HG02852 (cell line): Measurements from ENCODE around the gene TOGARAM2.
"Not testable (repeated sequence)": the region's sequence is repeated elsewhere in the genome, so short reads cannot be mapped to it uniquely, and the experiment has no call there.

Experiments
- ATAC-seq: cut with Tn5 transposase; IDR thresholded peaks from one replicate; pipeline ENCODE4 v1.9.1; 2021; ENCODE audit warnings: mild to moderate bottlenecking, moderate library complexity; ENCODE audit not compliant: unreplicated experiment

TOGARAM2 gene

DNA sequence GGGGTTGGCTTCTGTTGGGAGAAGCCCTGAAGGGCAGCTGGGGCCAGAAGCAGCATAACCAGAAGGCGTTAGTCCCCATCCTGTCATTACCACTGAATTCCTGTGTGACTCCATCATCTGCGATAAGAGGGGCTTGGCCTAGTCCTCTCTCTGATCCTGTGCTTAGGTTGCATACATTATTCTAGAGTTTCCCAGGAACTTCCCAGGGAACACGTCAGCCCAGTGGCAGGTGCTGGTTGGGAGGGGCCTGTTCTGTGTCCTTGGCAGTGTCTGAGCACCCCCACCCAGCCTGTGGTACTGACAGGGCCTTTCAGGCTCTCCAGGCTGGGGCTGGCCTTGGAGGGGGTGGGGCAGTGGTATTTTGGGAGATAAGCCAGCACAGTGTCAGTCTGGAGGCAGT is 4.5 kb upstream of the TOGARAM2 start:
- no peak for ATAC-seq

DNA sequence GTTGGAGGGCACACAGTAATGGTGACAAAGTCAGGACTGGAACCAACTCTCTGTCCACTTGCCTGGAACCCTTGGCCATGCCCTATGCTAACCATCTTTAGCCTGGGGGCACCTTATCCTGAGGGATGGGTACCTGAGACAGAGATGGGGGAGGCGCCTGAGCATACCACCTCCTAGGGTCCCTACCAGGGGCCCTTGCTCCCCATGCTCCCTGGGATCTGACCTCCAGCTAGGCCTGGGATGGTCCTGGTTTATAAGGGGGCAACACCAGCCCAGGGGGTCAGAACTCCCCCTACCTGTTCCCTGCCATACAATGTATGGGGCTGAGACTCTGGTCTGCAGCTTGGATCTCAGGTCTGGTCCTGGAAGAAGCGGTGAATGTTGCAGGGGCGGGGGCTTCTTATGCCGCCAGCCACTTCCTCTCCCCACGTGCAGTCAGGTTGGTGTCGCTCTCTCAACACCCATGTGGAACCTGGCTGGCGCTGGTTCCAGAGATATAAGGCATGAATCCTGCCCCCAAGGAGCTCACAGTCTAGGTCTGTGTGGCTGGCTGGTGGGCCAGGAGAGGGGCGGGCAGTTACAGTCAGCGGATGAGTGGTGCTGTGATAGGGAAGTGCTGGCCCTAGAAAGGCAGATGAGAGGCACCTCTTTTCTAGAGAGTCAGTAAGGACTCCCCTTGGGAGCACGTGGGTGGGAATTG is 3.8 kb upstream of the TOGARAM2 start:
- no peak for ATAC-seq

DNA sequence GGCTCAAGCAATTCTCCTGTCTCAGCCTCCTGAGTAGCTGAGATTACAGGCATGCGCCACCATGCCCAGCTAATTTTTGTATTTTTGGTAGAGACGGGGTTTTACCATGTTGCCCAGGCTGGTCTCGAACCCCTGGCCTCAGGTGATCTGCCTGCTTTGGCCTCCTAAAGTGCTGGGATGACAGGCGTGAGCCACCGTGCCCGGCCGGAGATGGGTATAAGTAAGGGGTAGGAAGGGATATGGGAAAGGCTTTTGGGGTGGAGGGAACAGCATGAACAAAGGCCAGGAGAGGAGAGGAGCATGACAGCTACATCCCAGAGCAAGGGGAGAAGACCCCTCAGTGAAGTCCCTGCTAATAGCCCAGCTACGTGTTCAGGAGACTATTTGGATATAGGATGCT is 3.1 kb upstream of the TOGARAM2 start:
- ATAC-seq = not testable (repeated sequence)

DNA sequence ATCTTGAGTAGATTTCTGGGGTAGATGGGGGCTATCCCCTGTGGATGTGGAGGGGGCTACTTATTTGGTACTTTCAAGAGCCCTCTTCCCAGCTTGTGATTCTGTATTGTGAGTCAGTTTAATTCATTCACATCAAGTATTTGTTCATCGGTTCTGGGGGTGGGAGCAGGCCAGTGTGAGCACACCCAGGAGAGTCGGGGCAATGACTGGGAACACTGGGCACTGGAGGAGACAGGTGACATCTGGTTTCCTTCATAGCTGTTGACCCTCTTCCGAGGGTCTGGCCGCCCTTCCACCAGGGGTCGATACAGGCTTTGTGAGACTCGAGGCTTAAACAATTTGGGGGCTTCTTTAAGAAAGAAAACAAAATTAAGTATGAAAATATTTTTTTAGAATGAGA is 2.5 kb upstream of the TOGARAM2 start:
- no peak for ATAC-seq

DNA sequence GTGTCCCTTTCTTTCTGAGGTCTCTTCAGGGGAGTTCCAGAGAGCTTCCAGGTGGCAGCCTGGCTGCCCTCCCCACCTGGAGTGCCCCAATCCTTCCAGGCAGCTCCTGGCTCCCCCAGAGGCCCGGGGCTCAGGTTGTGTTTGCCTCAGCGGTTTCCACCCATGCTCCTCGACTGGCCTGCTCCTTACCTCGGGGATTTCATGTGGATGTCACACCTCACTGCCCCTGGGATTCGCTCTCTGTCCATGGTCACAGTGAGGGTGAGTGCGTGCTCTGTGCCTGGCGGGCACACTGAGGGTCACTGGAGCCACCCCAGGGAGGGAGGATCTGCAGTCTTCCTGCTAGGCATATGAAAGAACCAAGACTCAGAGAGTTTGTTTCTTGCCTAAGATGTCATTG is 2.1 kb upstream of the TOGARAM2 start:
- no peak for ATAC-seq

DNA sequence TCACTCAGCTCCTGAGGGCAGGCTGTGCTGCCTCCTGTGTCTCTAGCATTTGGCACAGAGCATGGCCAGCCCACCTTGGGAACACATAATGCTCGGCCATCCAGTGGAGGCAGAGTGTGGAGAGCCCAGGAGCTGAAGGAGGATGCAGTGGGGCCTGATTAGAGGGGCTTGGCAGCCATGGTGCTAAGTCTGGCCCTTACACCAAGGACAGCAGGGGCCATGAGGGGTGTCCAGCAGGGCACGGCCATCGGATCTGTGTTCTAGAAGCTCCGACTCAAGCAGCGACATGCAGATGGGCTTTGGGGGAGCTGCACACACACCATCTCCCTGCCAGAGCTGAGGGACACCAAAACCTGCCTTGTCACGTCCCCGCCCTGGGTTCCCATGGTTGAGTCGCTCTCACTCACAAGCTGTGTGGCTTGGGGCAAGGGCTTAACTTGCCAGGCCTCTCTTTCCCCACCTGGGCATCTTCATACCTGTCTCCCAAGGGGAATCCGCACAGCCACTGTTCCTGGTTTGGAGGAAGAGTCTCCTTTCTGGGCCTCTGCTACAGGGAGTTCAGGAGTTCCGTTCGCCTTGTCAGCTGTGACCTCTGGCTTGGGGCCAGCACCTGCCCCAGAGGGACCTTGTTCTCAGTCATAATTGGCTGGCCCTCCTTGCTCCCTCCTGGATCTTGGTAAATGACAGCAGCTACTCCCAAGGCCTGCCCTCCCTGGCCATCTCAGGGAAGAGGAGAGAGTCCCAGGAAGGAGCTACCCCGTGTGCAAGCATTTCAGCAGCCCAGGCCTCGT is 1.3 kb upstream of the TOGARAM2 start:
- no peak for ATAC-seq

DNA sequence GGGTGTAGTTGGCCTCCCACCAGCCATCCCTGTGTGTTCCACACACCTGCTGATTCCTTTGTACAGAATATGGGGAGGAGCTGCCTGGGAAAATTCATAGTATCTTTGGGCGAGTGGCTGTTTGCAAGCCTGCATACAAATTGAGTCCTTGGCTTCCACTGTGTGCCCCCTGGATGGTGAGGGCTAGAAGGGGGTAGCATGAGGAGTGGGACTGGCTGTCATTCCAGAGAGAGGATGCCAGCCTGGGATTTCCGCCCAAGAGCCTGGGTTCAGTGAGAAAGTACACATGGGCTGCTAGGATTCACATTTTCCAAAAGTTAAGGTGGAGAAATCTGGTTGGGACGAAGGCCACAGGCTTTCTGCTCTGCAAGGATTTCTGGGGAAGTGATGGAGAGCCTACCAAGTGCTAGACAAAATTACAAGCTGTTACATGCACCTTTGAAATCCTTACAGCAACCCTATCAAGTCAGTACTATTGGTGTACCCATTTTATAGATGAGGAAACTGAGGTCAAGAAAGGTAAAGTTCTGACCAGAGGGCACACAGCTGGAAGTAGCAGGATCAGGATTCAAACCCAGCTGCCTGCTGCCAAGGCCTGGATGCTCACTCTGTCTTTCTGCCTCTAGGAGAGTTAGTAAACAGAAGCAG is 606 bp upstream of the TOGARAM2 start:
- ATAC-seq = no peak

DNA sequence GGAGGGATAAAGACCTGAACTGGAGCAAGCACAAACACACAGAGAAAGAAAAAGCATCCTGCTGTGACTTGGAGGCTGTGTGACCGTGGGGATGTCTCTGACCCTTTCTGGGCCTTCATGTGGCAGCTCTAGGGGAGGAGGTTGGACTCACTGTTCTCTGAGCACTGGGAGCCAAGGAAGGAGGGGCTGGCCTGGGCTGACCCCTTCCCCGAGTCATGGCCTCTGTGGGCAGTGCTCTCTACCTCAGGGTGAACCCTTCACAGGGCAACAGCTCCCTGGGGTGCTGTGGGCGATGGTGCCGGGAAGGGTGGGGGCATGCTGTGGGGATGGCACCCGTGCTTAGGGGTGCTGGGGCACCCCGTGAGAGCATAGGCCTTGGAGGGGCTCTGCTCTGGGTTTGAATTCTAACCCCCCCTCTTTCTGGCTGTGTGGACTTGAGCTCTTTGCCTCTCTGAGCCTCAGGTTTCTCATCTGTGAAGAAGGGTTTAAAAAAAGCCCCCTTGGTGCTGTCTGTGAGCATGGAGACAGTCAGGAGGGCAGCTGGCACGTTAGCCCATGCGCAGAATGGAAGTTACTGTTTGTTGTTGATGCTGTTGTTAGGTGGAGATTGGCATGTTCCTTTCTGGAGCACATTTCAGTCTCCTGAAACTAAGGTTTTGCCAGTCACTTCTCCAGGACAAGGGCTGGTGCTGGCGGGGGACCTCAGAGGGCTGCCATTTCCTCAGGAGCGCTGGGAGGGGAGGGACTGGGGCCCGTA is 700 bp downstream of the TOGARAM2 start:
- ATAC-seq = no peak

DNA sequence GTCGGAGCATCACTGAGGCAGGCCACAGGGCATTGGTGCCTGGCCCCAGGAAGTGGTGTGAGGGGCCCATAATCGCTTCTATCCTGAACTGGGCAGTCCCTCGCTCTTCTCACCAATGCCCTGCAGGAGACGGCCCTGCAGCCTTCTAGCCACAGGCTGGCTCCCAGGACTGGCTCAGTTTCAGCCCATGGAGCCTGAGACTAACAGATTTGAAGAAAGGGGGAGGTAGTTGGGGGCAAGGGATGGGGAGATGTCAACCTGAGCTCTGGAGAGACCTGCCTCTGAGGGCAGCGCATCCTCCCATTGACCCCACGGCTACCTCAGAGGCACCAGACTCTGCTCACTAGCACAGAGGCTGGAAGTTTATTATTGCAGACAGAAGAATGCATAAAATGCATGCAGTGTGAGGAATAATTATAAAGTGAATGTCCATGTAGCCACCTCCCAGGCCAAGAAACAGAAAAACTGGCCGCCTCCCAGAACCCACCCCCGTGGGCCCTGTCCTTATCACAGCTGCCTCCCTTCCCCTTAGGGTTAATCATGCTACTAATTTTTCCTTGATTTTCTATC is 1.4 kb downstream of the TOGARAM2 start:
- no peak for ATAC-seq

DNA sequence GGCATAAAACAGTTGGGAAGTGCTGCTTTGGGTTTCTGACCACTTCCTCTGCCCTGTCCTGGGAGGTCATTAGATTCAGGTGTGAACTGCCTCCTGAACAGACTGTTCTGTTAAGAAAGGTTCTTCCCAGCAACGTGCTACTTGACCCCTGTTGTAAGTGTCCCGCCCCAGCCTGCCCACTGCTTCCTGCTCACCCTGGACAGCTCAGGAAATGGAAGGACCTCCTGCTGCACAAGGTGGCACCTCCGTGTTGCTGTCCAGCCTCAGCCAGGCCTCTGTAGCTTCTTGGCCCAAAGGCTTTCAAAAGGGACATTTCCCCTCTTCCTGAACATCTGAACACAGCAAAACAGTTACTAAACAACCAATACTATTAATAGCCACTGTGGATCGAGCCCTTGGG is 5.3 kb downstream of the TOGARAM2 start:
- no peak for ATAC-seq

DNA sequence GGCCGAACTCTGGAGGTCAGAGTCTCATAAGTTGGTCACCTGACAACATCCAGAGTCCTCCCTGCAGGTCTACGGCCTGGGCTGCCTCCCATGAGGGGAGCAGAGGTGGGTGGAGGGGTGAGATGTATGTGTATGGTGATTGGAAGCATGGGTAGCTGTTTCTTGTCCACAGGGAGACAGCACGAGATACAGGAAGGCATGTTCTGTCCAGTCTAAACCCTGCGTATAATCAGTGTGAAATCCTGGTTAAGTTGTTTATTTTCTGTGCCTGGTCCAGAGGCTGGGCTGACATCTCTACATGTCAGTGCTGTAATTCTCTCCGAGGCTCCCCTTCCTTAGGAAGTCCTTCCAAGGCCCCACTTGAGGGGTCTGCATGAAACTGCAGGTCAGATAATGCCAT is 8.9 kb downstream of the TOGARAM2 start:
- ATAC-seq = no peak

DNA sequence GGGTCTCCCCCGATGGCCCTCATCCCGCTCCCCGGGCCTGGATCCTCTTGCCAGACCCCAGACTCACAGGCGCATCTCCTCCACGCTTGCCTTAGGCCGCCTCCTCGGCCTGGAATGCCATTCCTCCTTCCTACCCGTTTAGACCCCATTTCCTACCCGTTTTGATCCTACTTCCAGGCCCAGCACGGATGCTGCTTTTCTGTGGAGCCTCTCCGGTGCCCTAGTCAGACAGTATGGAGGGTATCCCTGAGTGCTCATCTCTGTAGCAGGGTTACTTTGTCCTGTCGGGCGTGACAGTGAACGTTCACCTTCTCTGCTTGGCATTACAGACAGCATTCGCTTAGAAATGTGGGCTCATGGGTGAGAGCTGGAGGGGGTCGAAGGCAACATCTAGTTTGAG is 9.3 kb downstream of the TOGARAM2 start:
- ATAC-seq = no peak

DNA sequence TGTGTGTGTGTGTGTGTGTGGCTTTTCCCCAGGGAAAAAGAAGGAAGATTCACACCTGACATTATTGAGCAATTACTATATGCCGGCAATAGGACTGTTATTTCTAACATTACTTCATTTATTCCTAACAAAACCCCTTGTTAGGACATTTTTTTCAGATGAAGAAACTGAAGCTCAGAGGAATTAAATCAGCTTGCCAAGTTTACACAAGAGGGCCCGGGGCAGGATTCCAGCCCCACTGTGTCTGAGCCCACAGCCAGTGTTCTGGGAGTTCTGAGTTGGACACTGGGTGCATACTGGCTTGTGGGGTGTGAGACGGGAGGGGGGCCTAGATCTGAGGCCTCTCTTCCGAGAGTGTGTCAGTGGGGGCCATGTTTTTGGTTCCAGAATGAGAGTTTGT is 9.9 kb downstream of the TOGARAM2 start:
- no peak for ATAC-seq

DNA sequence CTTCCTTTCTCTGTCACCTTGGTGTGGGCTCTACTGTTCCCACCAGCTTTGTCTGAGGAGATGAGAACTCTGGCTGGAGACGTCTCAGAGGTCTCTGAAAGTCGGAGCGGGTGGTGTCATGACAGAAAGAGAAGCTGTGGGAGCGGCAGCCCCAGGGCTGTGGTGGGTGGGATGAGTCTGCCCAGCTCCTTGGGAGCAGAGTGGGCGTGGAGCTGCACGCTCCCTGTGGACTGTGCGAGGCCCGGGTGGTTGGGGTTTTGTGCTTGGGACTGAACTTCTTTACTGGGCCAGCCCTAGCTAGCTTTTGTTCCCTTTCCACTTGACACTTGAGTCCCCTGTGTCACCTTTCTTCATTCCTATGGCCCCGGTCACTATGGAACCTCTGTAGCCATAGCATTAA is 10.4 kb downstream of the TOGARAM2 start:
- ATAC-seq = no peak

DNA sequence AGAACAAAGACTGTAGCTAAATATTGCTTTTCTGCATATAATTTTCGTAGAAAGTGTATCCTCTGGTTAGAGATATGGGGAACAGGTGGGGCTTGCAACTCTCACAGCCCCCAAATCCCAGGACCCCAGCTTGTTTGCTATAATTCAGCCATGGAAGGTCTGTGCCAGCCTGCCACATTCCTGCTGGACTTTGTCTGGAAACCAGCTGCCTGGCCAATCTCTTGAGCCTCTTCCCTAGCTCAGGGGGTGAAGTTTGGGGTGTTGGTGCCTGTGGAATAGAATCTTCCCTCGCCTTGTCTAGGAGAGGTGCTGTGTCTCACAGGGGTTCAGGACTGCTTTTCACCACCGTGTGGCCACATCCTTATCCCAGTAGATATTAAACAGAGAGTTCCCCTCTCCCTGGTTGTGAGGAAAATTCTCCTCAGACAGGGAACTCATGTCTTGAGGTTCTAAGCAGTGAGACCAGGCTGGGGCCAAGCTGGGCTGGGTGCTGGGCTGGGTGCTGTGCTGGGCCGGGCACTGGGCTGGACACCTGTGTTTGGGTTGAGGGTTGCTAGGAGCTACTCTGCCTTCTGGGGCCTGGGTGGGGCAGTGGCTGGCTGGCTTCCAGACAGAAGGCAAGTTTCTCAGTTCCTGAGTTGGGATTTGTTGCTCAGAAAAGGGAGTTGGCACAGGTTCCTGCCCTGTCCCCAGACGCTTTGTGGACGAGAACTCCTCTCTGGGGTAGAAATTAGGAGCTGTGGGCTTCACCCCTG is 12.3 kb downstream of the TOGARAM2 start:
- ATAC-seq = no peak

DNA sequence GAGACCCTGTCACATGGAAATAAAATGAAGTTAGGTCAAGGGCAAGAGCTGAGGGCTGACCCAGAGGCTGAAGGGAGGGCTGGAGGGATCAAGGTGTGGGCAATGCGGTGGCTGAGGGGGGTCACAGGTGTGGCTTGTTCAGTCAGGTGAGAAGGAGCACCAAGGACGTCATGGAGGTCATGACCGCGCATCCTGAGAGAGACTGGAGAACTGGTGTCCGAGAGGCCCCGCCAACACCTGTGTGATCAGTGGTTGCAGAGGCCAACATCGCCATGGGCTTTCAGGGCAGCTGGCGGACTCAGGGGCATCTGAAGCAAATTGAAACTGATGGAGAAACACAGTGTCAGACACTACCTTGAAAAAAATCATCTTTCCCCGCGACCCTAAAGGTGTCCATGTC is 13.0 kb downstream of the TOGARAM2 start:
- no peak for ATAC-seq

DNA sequence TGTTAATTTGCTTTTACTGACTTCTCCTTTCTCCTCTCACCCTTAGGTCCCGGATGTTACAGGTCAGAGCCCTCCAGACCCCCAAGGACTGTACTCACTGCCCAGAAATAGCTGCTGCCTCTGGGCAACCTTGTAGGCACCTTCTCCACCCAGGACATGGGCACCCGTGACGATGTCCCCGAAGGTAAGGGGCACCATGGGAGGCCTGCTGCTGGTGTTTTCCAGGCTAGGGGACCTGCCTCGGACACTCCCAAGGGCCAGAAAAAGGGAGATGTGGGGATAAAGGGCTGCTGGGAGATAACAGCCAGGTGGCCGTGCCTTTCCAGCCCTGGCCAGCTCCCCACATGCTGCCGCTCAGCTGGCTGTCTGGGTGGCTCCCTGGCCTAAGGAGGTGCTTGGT is 13.6 kb downstream of the TOGARAM2 start:
- ATAC-seq = no peak

DNA sequence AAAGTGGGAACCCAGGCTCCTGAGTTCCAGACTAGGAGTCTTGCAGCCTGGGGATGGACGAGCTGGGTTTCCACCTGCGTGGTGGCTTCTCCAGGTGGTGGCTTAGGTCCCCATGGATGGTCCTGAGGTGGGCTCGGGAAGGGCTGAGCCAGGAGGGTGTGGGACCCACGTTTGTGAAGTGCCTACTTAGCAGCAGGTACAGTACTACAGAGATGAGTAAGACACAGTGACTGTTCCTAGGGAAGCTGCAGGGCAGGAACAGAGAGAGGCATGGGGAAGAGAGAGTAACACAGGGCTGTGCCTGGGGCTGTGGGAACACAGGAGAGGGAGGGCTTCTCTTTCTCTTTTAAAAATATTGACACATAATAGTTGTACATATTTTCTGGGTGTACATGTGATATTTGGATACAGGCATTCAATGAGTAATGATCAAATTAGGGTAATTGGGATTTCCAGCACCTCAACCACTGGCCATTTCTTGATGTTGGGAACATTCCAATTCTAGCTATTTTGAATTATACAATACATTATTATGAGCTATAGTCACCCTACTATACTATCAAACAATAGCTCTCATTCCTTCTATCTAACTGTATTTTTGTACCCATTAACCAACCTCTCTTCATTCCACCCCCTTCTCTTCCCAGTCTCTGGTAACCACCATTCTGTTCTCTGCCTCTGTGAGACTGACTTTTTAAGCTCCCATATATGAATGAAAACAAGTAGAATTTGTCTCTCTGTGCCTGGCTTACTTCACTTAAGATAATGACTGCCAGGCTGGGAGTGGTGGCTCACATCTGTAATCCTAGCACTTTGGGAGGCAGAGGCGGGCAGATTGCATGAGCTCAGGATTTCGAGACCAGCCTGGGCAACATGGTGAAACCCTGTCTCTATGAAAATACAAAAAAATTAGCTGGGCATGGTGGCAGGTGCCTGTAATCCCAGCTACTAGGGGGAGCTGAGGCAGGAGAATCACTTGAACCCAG is 15.0 kb downstream of the TOGARAM2 start:
- no peak for ATAC-seq

DNA sequence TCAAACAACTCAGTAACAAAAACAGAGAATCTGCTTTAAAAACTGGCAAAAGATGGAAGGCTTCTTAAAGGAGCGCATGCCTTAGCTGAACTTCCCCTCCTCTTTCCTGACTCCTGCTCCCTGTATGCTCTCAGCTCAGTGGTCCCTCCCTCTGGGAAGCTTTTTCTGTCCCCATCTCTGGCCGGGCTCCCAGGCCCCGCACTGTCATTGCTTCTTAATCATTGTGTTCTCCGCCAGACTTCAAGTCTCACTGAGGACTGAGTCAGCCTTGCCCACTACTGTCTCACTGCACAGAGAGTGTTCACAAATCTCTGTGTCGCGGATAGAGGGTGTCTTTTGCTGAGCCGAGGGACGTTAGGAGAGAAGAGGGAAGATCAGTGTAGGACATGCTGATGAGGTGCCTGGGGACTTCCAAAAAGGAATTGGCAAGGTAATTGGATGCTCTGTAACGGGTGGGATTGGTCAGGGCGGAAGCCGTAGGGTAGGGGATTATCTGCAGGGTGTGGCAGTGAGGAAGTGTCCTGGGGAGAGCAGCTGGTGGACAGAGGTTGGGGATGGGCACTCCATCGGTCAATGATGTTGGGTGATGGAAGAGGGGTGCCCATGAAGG is 16.2 kb downstream of the TOGARAM2 start:
- no peak for ATAC-seq
